ENCODE measurements around the gene HERPUD1. TPM values are rescaled to one million over a fixed set of nuclear protein-coding genes. Genes with fewer than 3 reads are reported as not detected.
A peak's percentile ranks its signal among the peaks of the same experiment; 100 is the strongest.

HERPUD1 gene
- total and polyA plus RNA-seq, 2 of the 13 experiments (the other 11 are each of a cell fraction or from before 2014, with no cell fraction given) = 96.2 to 323 TPM

GRCh38 chr16:56941856-56942331 lies 10.0 kb downstream of the HERPUD1 start (continued):
- 0 out of 2 replicates have a peak, but pooled peaks have one; percentile 9 for TF ChIP-seq MAFF (IDR thresholded peaks at IDR 0.05; ENCODE audit: low read depth, low read length)
- TF ChIP-seq SMARCC2 (IDR thresholded peaks at IDR 0.05) = no peak
- TF ChIP-seq MED1 (CRISPR knock-in tag; IDR thresholded peaks at IDR 0.05) = no peak
- no peak for TF ChIP-seq NONO (IDR thresholded peaks at IDR 0.05)
- TF ChIP-seq NONO (CRISPR knock-in tag; conservative IDR thresholded peaks at IDR 0.05) = no peak
- TF ChIP-seq ZBTB33 (CRISPR knock-in tag; IDR thresholded peaks at IDR 0.05) = no peak
- no peak for TF ChIP-seq NAIF1 (CRISPR knock-in tag; IDR thresholded peaks at IDR 0.05; ENCODE audit: borderline replicate concordance)
- no peak for TF ChIP-seq TMF1 (CRISPR knock-in tag; IDR thresholded peaks at IDR 0.05; ENCODE audit: low read depth)
- no peak for TF ChIP-seq STAT6 (CRISPR knock-in tag; IDR thresholded peaks at IDR 0.05; ENCODE audit: borderline replicate concordance)
- TF ChIP-seq MYPOP (CRISPR knock-in tag; IDR thresholded peaks at IDR 0.05) = no peak
- TF ChIP-seq ZNF142 (CRISPR knock-in tag; IDR thresholded peaks at IDR 0.05) = no peak
- TF ChIP-seq SRF (IDR thresholded peaks at IDR 0.05; ENCODE audit: low read depth, low read length) = no peak
- TF ChIP-seq MTA1 (CRISPR knock-in tag; IDR thresholded peaks at IDR 0.05; ENCODE audit: borderline replicate concordance) = no peak
- no peak for TF ChIP-seq REXO4 (CRISPR knock-in tag; IDR thresholded peaks at IDR 0.05; ENCODE audit: borderline replicate concordance)
- no peak for TF ChIP-seq MXI1 (IDR thresholded peaks at IDR 0.05; ENCODE audit: borderline replicate concordance, low read depth, low read length)
- no peak for TF ChIP-seq UBTF (CRISPR knock-in tag; IDR thresholded peaks at IDR 0.05)
